Spleen (tissue), 7 donors: ENCODE results near the gene NUP210L.

Experiments
- POLR2A ChIP-seq, 3 donors: fragments of 450-650 bp; IDR thresholded peaks; one replicate each; pipeline ENCODE4 v1.5.1; 2017; ENCODE audit warnings: antibody characterized with exemption in 3 of 3, mild to moderate bottlenecking in 1 of 3
- TF ChIP-seq, protein P1 (sequence below), 11 experiments: fragments of 200-600 bp in 7 of 11; fragments of 450-650 bp in 4 of 11; sonication (generic) in 4 of 11; IDR thresholded peaks in 8 of 11; conservative IDR thresholded peaks in 3 of 11; 1 replicate in 7 of 11; 2 replicates in 4 of 11; pipeline versions ENCODE4 v1.4.0 to v1.8.0; 2016 to 2021; ENCODE audit warnings: antibody characterized with exemption in 11 of 11, inconsistent platforms in 4 of 11, mild to moderate bottlenecking in 1 of 11
- donor health status: DM: no; HTN: no; CAD: no; lungs with moderate emphysema.
- donor health status: DM: no; HTN: no; CAD: no.
- donor health status: DM: no; HTN: no; CAD: no.

DNA sequence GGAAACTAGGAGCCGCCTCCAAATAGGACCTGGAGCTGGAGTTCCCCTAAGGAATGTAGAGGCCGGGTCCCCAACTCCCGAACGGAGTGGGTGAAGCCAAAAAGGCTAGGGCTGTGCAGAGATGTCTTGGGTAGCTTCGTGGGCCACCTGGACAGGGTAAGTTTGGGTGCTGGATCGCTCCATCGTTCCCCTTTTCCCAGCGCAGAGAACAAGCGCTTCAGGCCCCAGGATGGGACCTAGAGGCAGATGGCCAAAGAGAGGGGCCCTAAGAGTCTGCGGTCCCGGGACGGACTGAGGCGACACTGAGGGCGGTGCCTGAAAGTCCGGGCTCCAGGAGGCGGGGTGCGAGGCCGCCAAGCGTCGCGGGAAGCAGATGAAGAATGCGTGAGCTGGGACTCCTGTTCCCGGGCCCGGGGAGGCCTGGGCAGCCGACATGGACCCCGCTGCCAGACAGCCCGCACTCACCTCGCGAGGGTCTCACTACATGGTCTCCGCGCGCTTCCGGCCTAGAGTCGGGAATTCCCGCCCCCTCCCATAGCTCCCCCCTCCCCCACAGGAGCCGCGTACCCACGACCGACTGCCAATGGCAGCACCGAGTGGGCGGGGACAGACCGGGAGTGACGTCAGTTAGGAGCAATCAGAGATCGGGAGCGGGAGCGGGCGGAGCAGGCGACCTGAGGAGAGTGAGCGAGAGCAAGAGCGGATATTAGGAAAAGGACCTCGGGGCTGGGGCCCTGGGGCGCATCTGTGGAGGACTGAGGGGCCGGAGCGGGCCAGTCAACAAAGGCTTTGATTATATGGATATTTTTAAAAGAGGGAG is 191.6 kb downstream of the NUP210L start, which contains the start of gene SLC39A1:
- TF ChIP-seq, protein P1, sequence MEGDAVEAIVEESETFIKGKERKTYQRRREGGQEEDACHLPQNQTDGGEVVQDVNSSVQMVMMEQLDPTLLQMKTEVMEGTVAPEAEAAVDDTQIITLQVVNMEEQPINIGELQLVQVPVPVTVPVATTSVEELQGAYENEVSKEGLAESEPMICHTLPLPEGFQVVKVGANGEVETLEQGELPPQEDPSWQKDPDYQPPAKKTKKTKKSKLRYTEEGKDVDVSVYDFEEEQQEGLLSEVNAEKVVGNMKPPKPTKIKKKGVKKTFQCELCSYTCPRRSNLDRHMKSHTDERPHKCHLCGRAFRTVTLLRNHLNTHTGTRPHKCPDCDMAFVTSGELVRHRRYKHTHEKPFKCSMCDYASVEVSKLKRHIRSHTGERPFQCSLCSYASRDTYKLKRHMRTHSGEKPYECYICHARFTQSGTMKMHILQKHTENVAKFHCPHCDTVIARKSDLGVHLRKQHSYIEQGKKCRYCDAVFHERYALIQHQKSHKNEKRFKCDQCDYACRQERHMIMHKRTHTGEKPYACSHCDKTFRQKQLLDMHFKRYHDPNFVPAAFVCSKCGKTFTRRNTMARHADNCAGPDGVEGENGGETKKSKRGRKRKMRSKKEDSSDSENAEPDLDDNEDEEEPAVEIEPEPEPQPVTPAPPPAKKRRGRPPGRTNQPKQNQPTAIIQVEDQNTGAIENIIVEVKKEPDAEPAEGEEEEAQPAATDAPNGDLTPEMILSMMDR (IDR thresholded peaks at IDR 0.05 in 8 of 11, conservative IDR thresholded peaks at IDR 0.05 in 3 of 11), result peak in 1 of 11 experiments; percentile 35
- peak in 2 of 3 donors; percentile 20 to 56 for TF ChIP-seq POLR2A (IDR thresholded peaks at IDR 0.05)
